HG02973 (cell line): ENCODE data around the gene PER3.

Experiments used
- ATAC-seq: cut with Tn5 transposase; IDR thresholded peaks from one replicate; pipeline ENCODE4 v1.9.1; 2021; ENCODE audit warnings: moderate library complexity; ENCODE audit not compliant: unreplicated experiment

The PER3 gene

GRCh38 chr1:7783826-7784491 is at the start of gene PER3:
Gene PER3, plus strand, starts transcription at chr1:7784291. Its CDS starts 587 bp downstream, at chr1:7784878.
- ATAC-seq, result peak; percentile 86

DNA sequence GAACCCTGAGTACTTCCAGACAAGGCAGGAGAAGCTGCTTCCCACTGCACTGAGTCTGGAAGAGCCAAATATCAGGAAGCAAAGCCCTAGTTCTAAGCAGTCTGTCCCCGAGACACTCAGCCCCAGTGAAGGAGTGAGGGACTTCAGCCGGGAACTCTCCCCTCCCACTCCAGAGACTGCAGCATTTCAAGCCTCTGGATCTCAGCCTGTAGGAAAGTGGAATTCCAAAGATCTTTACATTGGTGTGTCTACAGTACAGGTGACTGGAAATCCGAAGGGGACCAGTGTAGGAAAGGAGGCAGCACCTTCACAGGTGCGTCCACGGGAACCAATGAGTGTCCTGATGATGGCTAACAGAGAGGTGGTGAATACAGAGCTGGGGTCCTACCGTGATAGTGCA is 46.0 kb upstream of the PER3 start:
- no peak for ATAC-seq

DNA sequence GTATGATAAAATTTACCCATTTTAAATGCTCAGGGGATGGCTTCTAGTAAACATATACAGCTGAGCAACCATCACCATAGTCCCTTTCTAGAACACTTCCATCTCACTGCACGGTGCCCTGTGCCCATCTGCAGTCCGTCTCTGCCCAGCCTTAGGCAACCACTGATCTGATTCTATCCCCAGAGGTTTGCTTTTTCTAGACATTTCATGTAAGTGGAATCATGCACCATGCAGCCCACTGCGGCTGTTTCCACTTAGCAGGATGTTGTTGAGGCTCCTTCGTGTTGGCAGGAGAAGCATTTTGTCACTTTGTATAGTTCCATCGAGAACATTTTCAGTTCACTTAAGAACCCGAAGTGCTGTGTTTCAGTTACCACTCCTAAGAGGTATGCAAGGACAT is 40.7 kb upstream of the PER3 start:
- ATAC-seq, result no peak

DNA sequence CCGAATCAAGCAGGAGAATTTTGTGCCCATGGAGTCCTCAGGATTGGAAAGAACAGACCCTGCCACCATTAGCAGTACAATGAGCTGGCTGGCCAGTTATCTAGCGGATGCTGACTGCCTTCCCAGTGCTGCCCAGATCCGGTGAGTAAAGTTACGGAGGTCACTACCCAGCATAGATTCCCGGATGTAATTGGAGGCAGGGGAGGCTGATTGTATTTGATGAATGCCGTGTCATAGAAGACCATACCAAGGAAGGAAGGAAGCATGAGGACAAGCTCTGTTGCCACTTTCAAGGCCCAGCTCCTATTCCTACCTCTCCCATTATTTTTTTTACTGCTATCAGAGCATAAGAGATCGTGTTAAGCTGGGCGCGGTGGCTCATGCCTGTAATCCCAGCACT is 39.2 kb upstream of the PER3 start:
- no peak for ATAC-seq

DNA sequence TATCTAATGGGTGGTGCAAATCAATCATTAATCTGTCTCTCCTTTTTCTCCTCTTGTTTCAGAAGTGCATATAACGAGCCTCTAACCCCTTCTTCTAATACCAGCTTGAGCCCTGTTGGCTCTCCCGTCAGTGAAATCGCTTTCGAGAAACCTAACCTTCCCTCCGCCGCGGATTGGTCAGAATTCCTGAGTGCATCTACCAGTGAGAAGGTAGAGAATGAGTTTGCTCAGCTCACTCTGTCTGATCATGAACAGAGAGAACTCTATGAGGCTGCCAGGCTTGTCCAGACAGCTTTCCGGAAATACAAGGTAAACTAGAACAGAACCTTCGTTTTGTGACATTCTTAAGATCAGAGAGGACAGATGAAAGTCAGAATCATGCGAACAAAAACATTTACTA is 38.3 kb upstream of the PER3 start:
- ATAC-seq, result no peak

DNA sequence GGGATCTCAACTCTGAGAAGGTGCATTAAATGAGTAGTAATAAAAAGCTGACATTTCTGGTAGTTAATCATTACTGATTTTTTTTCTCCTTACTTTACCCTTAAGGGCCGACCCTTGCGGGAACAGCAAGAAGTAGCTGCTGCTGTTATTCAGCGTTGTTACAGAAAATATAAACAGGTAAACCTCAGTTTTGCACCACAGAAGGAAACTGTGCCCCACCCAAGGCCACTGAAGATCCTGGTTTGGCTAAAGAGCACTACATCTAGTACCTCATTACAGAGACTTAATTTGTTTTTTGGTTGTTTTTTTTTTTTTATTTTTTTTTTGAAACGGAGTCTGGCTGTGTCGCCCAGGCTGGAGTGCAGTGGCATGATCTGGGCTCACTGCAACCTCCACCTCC is 36.5 kb upstream of the PER3 start:
- no peak for ATAC-seq

- ATAC-seq, result no peak
Observed at GRCh38 chr1:7749126-7749525, 35.0 kb upstream of the PER3 start.

- ATAC-seq, result no peak
Observed at GRCh38 chr1:7751174-7751573, 32.9 kb upstream of the PER3 start.

- no peak for ATAC-seq
Observed at GRCh38 chr1:7752512-7753417, 31.3 kb upstream of the PER3 start.

DNA sequence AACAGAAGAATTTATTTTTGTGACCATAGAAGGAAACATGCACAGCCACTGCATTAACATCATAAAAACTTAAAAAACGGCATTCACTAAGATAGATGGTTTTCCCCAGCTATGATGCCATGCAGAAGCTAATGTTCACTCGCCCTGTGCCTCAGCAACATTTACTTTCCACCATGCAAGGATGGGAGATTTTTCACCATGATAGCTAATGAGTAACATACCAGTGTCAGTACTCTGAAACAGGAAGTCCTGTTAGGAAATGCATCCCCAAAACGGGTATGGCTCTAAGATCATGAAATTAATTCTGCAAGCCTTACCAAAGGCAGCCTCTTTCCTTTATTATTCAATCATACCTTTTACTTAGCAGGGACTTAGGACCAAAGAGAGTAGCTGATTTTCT is 30.4 kb upstream of the PER3 start:
- no peak for ATAC-seq

DNA sequence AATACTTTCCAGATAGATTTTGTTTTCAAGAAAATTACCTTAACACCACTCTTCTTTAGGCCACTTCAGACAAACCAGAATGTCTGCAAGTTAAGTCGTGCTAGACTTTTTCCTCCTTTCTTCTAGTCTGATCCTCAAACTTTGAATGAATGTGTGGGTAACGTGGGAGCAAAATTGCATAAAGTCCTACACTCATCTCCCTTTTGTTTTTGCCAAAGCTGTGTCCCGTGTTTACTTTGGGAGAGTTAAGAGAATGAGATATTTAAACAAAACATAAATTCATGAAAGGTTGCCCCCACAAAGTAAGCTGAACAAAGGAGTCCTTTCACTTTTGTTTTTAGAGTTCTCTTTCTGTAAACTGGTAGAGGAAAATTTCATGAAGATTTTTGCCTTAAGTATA is 29.9 kb upstream of the PER3 start:
- no peak for ATAC-seq

DNA sequence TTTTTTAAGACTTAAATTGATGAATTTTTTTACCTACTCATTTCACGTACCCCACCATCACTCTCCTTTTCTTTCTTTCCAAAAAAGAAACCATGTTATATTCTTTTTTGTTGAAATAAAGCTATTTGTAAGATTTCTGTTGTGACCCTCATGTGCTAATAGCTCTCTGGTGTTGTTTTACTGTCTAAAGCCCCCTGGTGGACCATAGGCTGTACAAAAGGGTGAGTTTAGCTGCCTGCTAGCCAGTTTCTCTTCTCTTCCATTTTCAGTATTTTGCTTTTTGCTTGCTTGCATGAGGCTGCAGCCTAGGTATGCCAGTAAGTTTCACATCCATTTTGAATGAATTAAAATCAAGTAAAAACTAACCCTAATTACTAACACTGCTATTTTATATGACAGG is 28.6 kb upstream of the PER3 start:
- no peak for ATAC-seq

DNA sequence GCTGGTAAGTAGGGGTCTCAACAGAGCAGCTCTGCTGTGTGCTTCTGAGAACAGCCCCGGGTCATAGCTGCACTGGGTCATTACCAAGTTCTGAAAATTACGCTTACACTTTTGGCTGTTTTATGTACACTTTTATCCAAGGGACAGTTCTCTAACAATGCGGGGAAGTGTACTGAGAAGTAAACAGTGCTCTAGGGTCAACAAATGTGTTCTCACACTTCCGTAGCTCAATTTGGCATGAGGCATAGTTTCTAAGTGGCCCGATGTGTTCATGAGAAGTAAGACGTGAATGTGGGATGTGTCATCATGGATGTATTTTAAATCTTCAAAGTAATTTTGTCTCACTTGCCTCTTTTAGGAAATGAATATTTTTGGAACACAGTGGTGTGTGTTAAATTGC is 23.8 kb upstream of the PER3 start:
- no peak for ATAC-seq

GRCh38 chr1:7761103-7761502 is 23.0 kb upstream of the PER3 start:
- ATAC-seq, result no peak

GRCh38 chr1:7767176-7767575 is 16.9 kb upstream of the PER3 start:
- no peak for ATAC-seq

- ATAC-seq, result no peak
Observed at GRCh38 chr1:7768583-7768982, 15.5 kb upstream of the PER3 start.

- ATAC-seq, result no peak
Observed at GRCh38 chr1:7769673-7770412, 14.2 kb upstream of the PER3 start.

DNA sequence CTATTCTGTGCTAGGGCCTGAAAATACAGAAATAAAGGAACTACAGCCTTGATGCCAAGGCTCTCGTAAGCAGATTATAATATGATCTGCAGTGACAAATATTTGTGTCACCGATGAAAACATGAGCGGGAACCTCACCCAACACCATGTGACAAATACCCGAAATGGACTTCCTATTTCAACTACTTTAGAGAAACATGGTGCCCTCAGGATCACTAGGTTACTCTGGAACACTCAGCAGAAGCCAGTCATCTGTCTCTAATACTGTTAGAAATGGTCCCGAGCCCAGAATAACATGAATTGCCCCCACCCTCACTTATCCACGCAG is 13.5 kb upstream of the PER3 start:
- ATAC-seq, result peak; percentile 12

DNA sequence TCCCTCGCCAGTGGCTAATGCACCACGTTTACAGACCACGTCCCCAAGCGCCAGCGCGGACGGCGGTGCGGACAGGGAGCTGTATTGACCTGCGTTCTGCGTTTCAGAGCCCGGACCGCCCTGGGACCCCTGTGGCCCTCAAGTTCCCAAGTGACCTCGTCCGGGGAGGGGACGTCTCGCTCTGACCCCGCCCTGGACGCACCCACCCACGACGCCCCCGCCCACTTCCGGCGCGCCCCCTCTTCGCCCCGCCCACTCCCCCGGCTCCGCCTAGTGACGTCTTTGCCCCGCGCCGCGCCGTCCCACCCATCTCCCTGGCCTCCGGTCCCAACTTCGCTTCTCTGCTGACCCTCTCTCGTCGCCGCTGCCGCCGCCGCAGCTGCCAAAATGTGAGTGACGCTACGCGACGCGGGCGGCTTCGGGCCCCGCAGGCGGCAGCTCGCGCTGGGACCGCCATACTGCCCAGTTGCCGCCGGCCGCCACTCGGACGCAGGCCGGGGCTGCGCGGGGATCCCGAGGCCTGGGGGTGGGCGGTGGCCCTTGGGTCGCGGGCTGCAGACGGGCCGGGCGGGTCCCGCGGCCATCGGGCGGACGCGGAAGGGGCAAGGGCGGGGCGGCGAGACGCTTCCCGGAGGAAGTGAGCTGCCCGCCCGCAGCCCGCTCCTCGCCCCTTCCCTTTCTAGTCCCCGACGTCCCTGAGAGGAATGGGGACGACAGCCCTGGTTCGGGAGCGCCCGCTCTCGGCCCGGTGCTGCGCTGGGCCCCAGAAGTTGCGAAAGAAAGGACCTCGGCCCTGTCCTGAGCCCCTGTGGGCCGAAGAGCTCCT is 12.9 kb upstream of the PER3 start, which contains the start of gene VAMP3:
TSS of gene VAMP3 (plus strand) at position 300 of the 826 bp plus-strand sequence. CDS start at position 388, 88 bp downstream.
- ATAC-seq, result peak; percentile 78

DNA sequence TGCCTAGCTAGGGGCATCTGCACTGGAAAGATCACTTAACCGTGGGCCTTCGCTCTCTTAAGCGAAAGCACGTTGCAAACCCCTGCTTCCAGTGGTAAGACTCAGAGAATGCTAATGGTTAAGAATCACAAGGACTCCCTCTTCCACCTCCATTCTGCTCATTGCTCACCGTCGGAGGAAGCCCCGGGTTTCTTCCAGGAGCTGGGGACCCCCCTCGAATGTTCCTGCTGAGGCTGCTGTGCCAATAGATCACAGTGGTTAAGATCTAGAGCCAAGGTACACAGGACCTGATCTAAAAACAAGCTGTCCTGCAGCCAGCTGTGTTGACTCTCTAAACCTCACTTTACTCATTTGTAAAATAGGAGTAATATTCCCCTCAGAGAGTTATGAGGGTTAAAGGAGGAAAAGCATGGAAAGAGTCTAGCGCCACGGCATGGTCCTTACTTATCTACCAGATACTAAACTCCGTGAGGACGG is 12.2 kb upstream of the PER3 start:
- ATAC-seq, result peak; percentile 8

GRCh38 chr1:7777591-7777990 is 6.5 kb upstream of the PER3 start:
- no peak for ATAC-seq
